Measurements from ENCODE around the gene PAN2. TPM values are rescaled to one million over a fixed set of nuclear protein-coding genes. Genes with fewer than 3 reads are reported as not detected.

PAN2 gene
- total RNA-seq, 1 donor: 10.5 TPM

DNA sequence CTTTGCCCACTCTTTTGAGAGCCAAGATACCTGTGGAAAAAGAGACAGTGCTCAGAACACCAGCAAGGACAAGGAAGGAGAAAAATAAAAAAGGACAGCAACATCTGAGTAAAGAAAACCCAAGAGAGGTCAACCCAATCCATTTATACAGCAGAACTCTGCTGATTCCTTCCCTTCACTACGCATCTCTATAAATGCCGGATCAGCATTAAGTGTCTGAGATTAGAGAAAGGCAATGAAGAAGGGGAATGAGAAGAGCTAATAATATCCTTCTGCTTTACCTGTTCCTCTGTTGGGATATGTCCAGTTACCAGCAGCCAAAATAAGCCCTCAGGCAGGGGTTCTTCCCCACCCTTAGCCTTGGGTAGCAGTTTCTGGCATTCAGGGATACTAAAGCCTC lies 51.2 kb downstream of the PAN2 start:
- H3K27me3 ChIP-seq (ENCODE audit: insufficient read depth, low read length): no peaks in the 10 kb centered on the region
- no peak overlapping the region for H3K27ac ChIP-seq (ENCODE audit: low read depth, low read length)
- H3K4me1 ChIP-seq (ENCODE audit: insufficient read depth, low read length): peaks cover 5% of the 10 kb centered on the region
- no peak for DNase-seq (ENCODE audit: insufficient read length, low spot score, missing footprints)
- TF ChIP-seq, protein P1, sequence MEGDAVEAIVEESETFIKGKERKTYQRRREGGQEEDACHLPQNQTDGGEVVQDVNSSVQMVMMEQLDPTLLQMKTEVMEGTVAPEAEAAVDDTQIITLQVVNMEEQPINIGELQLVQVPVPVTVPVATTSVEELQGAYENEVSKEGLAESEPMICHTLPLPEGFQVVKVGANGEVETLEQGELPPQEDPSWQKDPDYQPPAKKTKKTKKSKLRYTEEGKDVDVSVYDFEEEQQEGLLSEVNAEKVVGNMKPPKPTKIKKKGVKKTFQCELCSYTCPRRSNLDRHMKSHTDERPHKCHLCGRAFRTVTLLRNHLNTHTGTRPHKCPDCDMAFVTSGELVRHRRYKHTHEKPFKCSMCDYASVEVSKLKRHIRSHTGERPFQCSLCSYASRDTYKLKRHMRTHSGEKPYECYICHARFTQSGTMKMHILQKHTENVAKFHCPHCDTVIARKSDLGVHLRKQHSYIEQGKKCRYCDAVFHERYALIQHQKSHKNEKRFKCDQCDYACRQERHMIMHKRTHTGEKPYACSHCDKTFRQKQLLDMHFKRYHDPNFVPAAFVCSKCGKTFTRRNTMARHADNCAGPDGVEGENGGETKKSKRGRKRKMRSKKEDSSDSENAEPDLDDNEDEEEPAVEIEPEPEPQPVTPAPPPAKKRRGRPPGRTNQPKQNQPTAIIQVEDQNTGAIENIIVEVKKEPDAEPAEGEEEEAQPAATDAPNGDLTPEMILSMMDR (IDR thresholded peaks at IDR 0.05; ENCODE audit: extremely low read depth, low read depth, low read length): no peak
- H3K4me2 ChIP-seq (ENCODE audit: insufficient read depth, low read length): no peak overlapping the region
- no peaks in the 10 kb centered on the region for H3K9me3 ChIP-seq (ENCODE audit: low read depth, low read length)
- no peak overlapping the region for H3K4me3 ChIP-seq (ENCODE audit: insufficient read depth, low read length)
- peaks cover 8% of the 10 kb centered on the region for H3K79me2 ChIP-seq (ENCODE audit: insufficient read depth, low read length)
- peaks cover 5% of the 10 kb centered on the region for H4K20me1 ChIP-seq (ENCODE audit: insufficient read depth, low read length)
- H2AFZ ChIP-seq (ENCODE audit: low read length): no peak overlapping the region
- H3K36me3 ChIP-seq (ENCODE audit: insufficient read depth, low read length): peaks cover 75% of the 10 kb centered on the region

DNA sequence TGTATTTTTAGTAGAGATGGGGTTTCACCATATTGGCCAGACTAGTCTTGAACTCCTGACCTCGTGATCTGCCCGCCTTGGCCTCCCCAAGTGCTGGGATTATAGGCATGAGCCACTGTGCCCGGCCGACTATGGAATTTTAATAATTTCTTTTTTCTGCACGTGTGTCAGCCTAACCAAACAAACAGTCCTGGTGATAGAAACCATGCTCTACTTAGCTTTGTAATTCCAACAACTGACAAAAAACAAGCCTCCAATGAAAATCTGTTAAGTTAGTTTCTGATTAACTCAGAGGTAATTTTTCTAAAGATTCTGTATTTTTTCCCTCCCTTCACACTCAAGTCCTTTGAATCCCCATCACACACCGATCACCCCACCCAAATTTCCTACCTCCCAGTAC lies 51.8 kb downstream of the PAN2 start:
- peaks cover 7% of the 10 kb centered on the region for H3K79me2 ChIP-seq (ENCODE audit: insufficient read depth, low read length)
- peaks cover 5% of the 10 kb centered on the region for H3K4me1 ChIP-seq (ENCODE audit: insufficient read depth, low read length)
- H3K4me3 ChIP-seq (ENCODE audit: insufficient read depth, low read length): no peak overlapping the region
- no peak overlapping the region for H3K27ac ChIP-seq (ENCODE audit: low read depth, low read length)
- peaks cover 5% of the 10 kb centered on the region for H4K20me1 ChIP-seq (ENCODE audit: insufficient read depth, low read length)
- H3K36me3 ChIP-seq (ENCODE audit: insufficient read depth, low read length): peaks cover 79% of the 10 kb centered on the region
- TF ChIP-seq, protein P1 (IDR thresholded peaks at IDR 0.05; ENCODE audit: extremely low read depth, low read depth, low read length): no peak
- H3K9me3 ChIP-seq (ENCODE audit: low read depth, low read length): no peaks in the 10 kb centered on the region
- no peaks in the 10 kb centered on the region for H3K27me3 ChIP-seq (ENCODE audit: insufficient read depth, low read length)
- H2AFZ ChIP-seq (ENCODE audit: low read length): no peak overlapping the region
- DNase-seq (ENCODE audit: insufficient read length, low spot score, missing footprints): no peak
- no peak overlapping the region for H3K4me2 ChIP-seq (ENCODE audit: insufficient read depth, low read length)

DNA sequence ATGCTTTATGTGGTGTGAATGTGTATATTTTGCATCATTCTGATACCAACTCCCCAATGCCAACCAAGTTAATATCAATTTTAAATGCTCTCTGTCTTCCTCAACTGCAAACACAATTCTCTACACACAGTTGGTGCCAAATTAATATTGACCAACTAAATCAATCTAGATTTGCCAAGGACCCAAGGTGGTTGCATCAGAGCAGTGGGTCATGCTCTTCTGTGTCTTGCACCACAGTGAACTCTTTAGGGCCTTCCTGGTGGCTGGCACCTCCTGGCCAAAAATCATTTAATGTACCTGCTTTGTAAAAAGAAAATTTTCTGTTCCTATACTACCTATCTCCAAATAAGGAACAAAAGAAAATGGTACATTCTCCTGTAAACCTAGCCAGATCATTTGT lies 53.0 kb downstream of the PAN2 start:
- H3K79me2 ChIP-seq (ENCODE audit: insufficient read depth, low read length): no peaks in the 10 kb centered on the region
- no peak overlapping the region for H3K27ac ChIP-seq (ENCODE audit: low read depth, low read length)
- no peaks in the 10 kb centered on the region for H4K20me1 ChIP-seq (ENCODE audit: insufficient read depth, low read length)
- DNase-seq (ENCODE audit: insufficient read length, low spot score, missing footprints): no peak
- no peaks in the 10 kb centered on the region for H3K9me3 ChIP-seq (ENCODE audit: low read depth, low read length)
- no peak overlapping the region for H3K4me2 ChIP-seq (ENCODE audit: insufficient read depth, low read length)
- TF ChIP-seq, protein P1 (IDR thresholded peaks at IDR 0.05; ENCODE audit: extremely low read depth, low read depth, low read length): no peak
- peaks cover 78% of the 10 kb centered on the region for H3K36me3 ChIP-seq (ENCODE audit: insufficient read depth, low read length)
- H3K4me1 ChIP-seq (ENCODE audit: insufficient read depth, low read length): no peaks in the 10 kb centered on the region
- no peak overlapping the region for H3K4me3 ChIP-seq (ENCODE audit: insufficient read depth, low read length)
- no peaks in the 10 kb centered on the region for H3K27me3 ChIP-seq (ENCODE audit: insufficient read depth, low read length)
- no peak overlapping the region for H2AFZ ChIP-seq (ENCODE audit: low read length)

DNA sequence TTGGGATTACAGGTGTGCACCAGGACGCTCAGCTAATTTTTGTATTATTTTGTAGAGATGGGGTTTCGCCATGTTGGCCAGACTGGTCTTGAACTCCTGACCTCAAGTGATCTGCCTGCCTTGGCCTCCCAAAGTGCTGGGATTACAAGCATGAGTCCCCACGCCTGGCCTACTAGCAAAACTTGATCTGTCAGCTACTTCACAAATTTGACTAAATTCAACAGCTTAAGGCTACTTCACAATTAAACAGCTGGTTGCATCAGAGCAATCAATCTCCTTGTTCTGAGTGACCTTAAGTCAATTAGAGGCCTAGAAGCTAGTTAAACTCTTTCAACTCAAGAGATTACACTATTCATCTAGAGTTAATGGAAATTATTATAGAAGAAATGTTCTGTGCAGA lies 54.9 kb downstream of the PAN2 start:
- Histone ChIP-seq H3K36me3 (ENCODE audit: insufficient read depth, low read length) (peaks cover 86% of the 10 kb centered on the region), H4K20me1 (ENCODE audit: insufficient read depth, low read length) (no peaks in the 10 kb centered on the region)

More for the DNA sequence above, 54.9 kb downstream of the PAN2 start:
- no peaks in the 10 kb centered on the region for H3K4me1 ChIP-seq (ENCODE audit: insufficient read depth, low read length)
- no peaks in the 10 kb centered on the region for H3K27me3 ChIP-seq (ENCODE audit: insufficient read depth, low read length)
- H3K79me2 ChIP-seq (ENCODE audit: insufficient read depth, low read length): no peaks in the 10 kb centered on the region
- DNase-seq (ENCODE audit: insufficient read length, low spot score, missing footprints): no peak
- H3K4me3 ChIP-seq (ENCODE audit: insufficient read depth, low read length): no peak overlapping the region
- TF ChIP-seq, protein P1 (IDR thresholded peaks at IDR 0.05; ENCODE audit: extremely low read depth, low read depth, low read length): no peak
- no peak overlapping the region for H3K4me2 ChIP-seq (ENCODE audit: insufficient read depth, low read length)
- H2AFZ ChIP-seq (ENCODE audit: low read length): no peak overlapping the region
- H3K27ac ChIP-seq (ENCODE audit: low read depth, low read length): no peak overlapping the region
- no peaks in the 10 kb centered on the region for H3K9me3 ChIP-seq (ENCODE audit: low read depth, low read length)

Data from osteoblast (primary cell).